Measurements from ENCODE around the gene ZNF536. TPM values are rescaled to one million over a fixed set of nuclear protein-coding genes. Genes with fewer than 3 reads are reported as not detected.

The ZNF536 gene
- total and polyA plus RNA-seq, 7 donors: 0.01 to 0.94 (median 0.20) TPM; not detected in 1

GRCh38 chr19:30528919-30529318, 156.7 kb downstream of the ZNF536 start:
- H3K36me3 ChIP-seq (ENCODE audit: insufficient read depth in 1 of 2, low read depth in 1 of 2): no peaks in the 10 kb centered on the region
- ATAC-seq (no peak), DNase-seq (no peak)
- no peaks in the 10 kb centered on the region for H3K9me3 ChIP-seq
- WGBS, 3 donors: 71 to 88% (median 86%) methylated on average over 8 of the region's 8 CpGs
- H3K4me3 ChIP-seq: no peak overlapping the region
- H3K27me3 ChIP-seq (ENCODE audit: insufficient read depth in 3 of 3, low read length in 2 of 3): no peaks in the 10 kb centered on the region
- no peaks in the 10 kb centered on the region for H3K4me1 ChIP-seq
- no peak overlapping the region for H3K27ac ChIP-seq
- intact Hi-C loops (cut with DNase I): no loop called here
- no peak for TF ChIP-seq CTCF (IDR thresholded peaks at IDR 0.05)

- 44 to 58% (median 46%) methylated on average over 3 of the region's 3 CpGs for WGBS, 3 donors
- no peaks in the 10 kb centered on the region for H3K4me1 ChIP-seq
- H3K4me3 ChIP-seq: no peak overlapping the region
- ATAC-seq (no peak), DNase-seq (no peak)
- H3K9me3 ChIP-seq: no peaks in the 10 kb centered on the region
- intact Hi-C loops (cut with DNase I): no loop called here
- H3K36me3 ChIP-seq (ENCODE audit: insufficient read depth in 1 of 2, low read depth in 1 of 2): no peaks in the 10 kb centered on the region
- TF ChIP-seq CTCF (IDR thresholded peaks at IDR 0.05): no peak
- H3K27me3 ChIP-seq (ENCODE audit: insufficient read depth in 3 of 3, low read length in 2 of 3): no peaks in the 10 kb centered on the region
- H3K27ac ChIP-seq: no peak overlapping the region
Measured at GRCh38 chr19:30529876-30530275, 157.7 kb downstream of the ZNF536 start.

- no peak overlapping the region for H3K4me3 ChIP-seq
- no peak overlapping the region for H3K27ac ChIP-seq
- no peak for ATAC-seq
- H3K27me3 ChIP-seq (ENCODE audit: insufficient read depth in 3 of 3, low read length in 2 of 3): no peaks in the 10 kb centered on the region
- H3K36me3 ChIP-seq (ENCODE audit: insufficient read depth in 1 of 2, low read depth in 1 of 2): no peaks in the 10 kb centered on the region
- 40 to 66% (median 51%) methylated on average over 6 of the region's 6 CpGs for WGBS, 3 donors
- TF ChIP-seq CTCF (IDR thresholded peaks at IDR 0.05): no peak
- DNase-seq: no peak
- no peaks in the 10 kb centered on the region for H3K4me1 ChIP-seq
- intact Hi-C loops (cut with DNase I): no loop called here
- no peaks in the 10 kb centered on the region for H3K9me3 ChIP-seq
Measured at GRCh38 chr19:30530751-30531150, 158.6 kb downstream of the ZNF536 start.

- ATAC-seq (no peak), DNase-seq (no peak)
- H3K9me3 ChIP-seq: no peaks in the 10 kb centered on the region
- WGBS, 3 donors: 82 to 87% (median 83%) methylated on average over 9 of the region's 9 CpGs
- intact Hi-C loops (cut with DNase I): no loop called here
- H3K4me3 ChIP-seq: no peak overlapping the region
- no peaks in the 10 kb centered on the region for H3K36me3 ChIP-seq (ENCODE audit: insufficient read depth in 1 of 2, low read depth in 1 of 2)
- no peaks in the 10 kb centered on the region for H3K4me1 ChIP-seq
- no peak for TF ChIP-seq CTCF (IDR thresholded peaks at IDR 0.05)
- no peak overlapping the region for H3K27ac ChIP-seq
- peaks cover 0 to 6% (median 2%) of the 10 kb centered on the region in 3 donors for H3K27me3 ChIP-seq (ENCODE audit: insufficient read depth in 3 of 3, low read length in 2 of 3)
Measured at GRCh38 chr19:30535011-30535410, 162.8 kb downstream of the ZNF536 start.

GRCh38 chr19:30536975-30537374, 164.8 kb downstream of the ZNF536 start:
- no peak for ATAC-seq

More at GRCh38 chr19:30536975-30537374, 164.8 kb downstream of the ZNF536 start:
- no peak for TF ChIP-seq CTCF (IDR thresholded peaks at IDR 0.05)
- H3K4me3 ChIP-seq: no peak overlapping the region
- H3K27me3 ChIP-seq (ENCODE audit: insufficient read depth in 3 of 3, low read length in 2 of 3): peaks cover 0 to 6% (median 2%) of the 10 kb centered on the region in 3 donors
- intact Hi-C loops (cut with DNase I): no loop called here
- DNase-seq: no peak
- no peak overlapping the region for H3K27ac ChIP-seq
- H3K36me3 ChIP-seq (ENCODE audit: insufficient read depth in 1 of 2, low read depth in 1 of 2): no peaks in the 10 kb centered on the region
- H3K4me1 ChIP-seq: no peaks in the 10 kb centered on the region
- WGBS, 3 donors: 74 to 79% (median 77%) methylated on average over 7 of the region's 7 CpGs
- H3K9me3 ChIP-seq: no peaks in the 10 kb centered on the region
